C4-2B (cell line): Measurements from ENCODE around the gene CRYBB2.
"Not testable (repeated sequence)": the region's sequence is repeated elsewhere in the genome, so short reads cannot be mapped to it uniquely, and the experiment has no call there.

ENCODE experiments used
- H3K27ac ChIP-seq: fragments of 450-650 bp; 2 replicates; pipeline ENCODE4 v1.5.1; 2017
- ZFX ChIP-seq: fragments of 450-650 bp; IDR thresholded peaks from 2 replicates; pipeline ENCODE4 v1.6.1; 2017
- TF ChIP-seq, protein P1 (sequence below): fragments of 450-650 bp; conservative IDR thresholded peaks from 2 replicates; pipeline ENCODE4 v1.5.1; 2017; ENCODE audit warnings: mild to moderate bottlenecking

The CRYBB2 gene

DNA sequence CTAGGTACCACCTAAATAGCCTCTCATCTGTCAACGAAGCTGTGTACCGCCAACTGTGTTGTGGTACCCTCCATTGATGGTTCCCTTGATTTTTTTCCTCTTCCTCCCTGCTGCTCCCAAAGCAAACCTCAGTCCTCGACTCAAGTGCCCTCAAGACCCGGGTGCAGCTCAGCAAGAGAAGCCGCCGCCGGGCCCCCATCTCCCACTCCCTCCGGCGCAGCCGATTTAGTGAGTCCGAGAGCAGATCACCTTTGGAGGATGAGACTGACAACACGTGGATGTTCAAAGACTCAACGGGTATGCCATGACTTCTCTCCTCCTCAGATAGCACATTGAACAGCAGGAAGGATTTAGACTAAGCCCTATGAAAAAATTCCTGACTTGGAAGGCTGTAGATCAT lies 42.2 kb upstream of the CRYBB2 start:
- H3K27ac ChIP-seq: no peak overlapping the region
- TF ChIP-seq, protein P1, sequence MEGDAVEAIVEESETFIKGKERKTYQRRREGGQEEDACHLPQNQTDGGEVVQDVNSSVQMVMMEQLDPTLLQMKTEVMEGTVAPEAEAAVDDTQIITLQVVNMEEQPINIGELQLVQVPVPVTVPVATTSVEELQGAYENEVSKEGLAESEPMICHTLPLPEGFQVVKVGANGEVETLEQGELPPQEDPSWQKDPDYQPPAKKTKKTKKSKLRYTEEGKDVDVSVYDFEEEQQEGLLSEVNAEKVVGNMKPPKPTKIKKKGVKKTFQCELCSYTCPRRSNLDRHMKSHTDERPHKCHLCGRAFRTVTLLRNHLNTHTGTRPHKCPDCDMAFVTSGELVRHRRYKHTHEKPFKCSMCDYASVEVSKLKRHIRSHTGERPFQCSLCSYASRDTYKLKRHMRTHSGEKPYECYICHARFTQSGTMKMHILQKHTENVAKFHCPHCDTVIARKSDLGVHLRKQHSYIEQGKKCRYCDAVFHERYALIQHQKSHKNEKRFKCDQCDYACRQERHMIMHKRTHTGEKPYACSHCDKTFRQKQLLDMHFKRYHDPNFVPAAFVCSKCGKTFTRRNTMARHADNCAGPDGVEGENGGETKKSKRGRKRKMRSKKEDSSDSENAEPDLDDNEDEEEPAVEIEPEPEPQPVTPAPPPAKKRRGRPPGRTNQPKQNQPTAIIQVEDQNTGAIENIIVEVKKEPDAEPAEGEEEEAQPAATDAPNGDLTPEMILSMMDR: no peak
- TF ChIP-seq ZFX: no peak

DNA sequence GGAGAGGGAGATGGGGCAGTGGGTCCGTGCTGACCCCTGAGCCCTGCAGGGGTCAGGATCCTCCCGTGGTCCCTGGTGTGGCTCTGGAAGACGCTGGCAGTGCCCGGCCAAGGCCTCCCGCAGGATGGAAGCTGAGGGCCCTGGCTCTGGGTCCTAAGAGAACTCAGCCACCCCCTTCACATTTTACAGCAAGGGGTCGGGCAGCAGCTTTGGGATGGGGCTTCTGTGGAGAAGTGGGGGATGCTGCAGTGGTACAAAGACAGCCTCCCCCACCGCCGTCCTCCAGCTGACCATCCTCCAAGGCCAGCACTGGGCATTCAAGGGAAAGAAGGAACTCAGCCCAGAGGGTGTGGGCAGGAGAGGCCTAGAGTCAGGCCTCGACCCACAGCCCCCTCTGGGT lies 41.5 kb upstream of the CRYBB2 start:
- no peak overlapping the region for H3K27ac ChIP-seq
- TF ChIP-seq ZFX: no peak
- TF ChIP-seq, protein P1: no peak

DNA sequence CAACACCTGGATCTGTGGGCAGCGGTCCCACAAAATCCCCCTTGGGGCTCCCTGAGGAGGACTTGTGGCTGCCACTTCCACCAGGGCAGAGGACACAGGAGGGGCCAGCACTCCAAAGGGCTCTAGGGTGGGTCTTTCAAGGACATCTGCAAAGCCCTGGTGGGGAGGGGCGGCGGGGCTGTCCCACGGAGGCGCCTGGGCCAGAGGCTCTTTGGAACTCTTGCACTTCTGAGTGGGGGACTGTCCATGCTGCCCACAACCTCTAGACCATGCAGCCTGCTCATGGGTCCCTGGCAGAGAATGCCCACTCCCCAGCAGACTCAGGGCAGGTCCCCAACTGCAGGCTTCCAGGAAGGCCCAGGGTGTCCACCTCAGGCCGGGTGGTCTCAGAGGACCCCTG lies 41.1 kb upstream of the CRYBB2 start:
- H3K27ac ChIP-seq: not testable (repeated sequence)

DNA sequence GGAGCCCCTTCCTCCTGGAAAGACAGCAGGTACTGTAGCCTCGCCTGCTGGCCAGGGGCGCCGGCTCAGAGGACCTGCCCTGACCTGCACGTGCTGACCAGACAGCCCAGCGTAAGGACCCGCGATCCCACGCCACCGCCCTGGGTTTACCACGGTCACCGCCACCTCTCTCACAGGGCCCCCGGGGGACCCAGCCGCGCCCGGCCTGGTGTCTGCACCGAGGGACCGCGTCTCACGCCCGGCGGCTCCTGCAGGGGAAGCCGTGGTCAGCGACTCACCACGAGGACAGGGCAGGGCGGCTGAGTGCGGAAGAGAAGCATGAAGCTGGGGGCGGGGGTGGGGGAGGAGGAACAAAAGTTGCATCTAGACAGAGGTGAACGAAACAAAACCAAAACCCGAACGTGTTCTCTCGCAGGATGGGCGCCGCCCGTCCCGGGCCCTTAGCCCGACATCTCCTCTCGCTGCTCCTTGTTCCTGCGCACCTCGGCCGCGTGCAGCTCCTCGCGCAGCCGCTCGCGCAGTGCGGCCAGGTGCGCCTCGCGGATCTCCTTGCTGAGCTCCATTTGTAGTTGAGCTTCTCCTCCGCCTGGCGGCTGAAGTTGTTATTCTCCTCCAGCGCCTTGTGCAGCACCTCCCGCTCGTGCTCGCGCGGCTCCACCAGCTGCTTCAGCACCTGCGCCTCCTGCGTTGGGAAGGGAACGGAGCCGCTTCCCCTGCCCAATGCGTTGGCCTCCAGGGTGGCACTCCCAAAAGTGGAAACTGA lies 40.4 kb upstream of the CRYBB2 start:
- H3K27ac ChIP-seq: not testable (repeated sequence)

DNA sequence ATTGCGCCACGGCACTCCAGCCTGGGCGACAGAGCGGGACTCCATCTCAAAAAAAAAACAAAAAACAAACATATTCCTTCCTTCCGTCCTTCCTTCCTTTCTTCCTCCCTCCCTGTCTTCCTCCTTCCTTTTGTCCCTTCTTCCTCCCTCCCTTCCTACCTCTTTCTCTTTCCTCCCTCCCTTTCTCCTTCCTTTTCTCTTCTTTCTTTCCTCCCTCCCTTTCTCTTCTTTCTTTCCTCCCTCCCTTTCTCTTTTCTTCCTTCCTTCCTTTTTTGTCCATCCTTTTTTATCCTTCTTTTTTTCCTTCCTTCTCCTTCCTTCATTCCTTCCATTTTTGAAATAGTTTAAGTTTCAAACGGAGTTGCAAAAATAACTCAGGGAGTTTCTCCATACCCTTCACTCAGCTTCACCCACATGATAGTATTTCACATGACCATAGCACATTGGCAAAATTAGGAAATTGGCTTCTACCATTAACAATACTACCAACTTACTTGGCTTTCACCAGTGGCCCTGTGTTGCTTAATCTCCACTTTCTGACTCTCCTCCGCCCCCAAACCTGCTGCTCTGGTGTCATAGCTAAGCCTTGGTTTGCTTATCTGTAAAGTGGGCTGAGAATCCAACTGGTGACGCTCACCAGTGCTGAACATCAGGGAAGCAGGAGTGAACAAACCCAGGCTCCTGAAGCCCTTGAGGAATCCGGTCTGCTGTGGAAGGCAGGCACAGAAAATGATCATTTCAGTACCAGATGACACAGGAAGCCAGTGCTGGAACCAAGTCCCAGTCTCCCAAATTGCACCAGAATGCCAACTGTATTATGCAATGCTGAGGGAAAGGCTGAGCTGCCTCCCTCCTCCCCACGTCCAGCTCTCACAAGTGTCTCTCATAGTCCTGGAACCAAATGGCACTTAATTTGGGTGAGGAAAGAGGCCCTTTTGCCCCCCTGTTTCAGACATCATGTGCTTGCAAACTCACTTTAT lies 37.0 kb upstream of the CRYBB2 start:
- H3K27ac ChIP-seq: no peak overlapping the region
- TF ChIP-seq, protein P1: no peak
- TF ChIP-seq ZFX: no peak

DNA sequence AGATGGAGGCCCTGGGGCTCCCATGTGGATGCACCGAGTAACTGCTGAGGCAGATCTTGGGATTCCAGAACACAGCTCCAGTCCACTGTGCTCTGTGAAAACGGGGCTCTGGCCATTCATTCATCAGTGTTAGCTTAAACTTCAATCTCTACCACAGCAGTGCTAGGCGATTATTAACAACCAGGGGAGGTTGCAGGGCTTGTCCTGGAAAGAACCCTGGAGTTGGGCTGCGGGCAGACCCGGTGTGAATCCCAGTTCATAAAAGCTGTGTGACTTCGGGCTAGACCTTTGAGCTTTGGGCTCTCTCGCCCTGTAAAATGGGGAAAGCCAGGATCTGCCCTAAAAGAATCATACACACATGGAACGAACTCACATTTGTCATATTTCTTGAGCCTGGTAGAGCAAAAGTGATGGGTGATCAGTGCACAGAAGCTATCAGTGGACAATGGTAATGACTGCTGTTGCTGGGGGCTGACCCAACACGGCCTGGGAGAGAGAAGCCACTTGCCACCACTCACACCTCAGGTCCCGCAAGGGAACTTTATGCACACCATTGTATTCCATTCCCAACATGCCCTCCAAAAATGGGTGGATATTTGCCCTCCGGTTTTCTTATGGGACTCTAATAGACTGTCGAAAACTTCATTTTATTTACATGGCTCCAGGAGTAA lies 35.4 kb upstream of the CRYBB2 start:
- no peak overlapping the region for H3K27ac ChIP-seq
- TF ChIP-seq, protein P1: no peak
- no peak for TF ChIP-seq ZFX

DNA sequence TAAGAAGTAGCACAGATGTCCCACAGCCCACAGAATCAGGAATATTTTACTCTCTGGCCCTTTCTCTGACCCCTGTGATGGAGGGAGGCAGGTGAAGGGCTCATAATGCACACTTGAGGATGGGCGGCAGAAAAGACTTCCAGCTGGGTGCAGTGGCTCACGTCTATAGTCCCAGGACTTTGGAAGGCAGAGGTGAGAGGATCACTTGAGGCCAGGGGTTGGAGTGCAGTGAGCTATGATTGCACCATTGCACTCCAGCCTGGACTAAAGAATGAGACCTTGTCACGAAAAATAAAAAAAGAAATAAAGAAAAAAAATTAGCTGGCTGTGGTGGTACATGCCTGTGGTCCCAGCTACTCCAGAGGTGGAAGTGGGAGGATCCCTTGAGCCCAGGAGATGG lies 33.3 kb upstream of the CRYBB2 start:
- TF ChIP-seq ZFX: no peak
- TF ChIP-seq, protein P1: no peak
- H3K27ac ChIP-seq: no peak overlapping the region

DNA sequence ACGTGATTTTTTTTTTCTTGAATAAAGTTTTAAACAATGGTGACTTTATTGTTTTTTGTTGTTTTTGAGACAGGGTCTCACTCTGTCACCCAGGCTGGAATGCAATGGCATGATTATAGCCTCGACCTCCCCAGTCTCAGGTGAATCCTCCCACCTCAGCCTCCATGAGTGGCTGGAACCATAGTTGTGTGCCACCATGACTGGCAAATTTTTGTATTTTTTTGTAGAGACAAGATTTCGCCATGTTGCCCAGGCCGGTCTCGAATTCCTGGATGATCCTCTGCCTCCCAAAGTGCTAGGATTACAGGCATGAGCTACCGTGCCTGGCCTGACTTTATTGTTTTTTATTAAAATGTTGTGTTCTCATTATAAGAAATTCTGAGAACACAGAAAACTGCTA lies 32.0 kb upstream of the CRYBB2 start:
- TF ChIP-seq ZFX: no peak
- no peak overlapping the region for H3K27ac ChIP-seq
